ENCODE data around the gene S1PR1.
"Not testable (repeated sequence)": the region's sequence is repeated elsewhere in the genome, so short reads cannot be mapped to it uniquely, and the experiment has no call there.

The S1PR1 gene

DNA sequence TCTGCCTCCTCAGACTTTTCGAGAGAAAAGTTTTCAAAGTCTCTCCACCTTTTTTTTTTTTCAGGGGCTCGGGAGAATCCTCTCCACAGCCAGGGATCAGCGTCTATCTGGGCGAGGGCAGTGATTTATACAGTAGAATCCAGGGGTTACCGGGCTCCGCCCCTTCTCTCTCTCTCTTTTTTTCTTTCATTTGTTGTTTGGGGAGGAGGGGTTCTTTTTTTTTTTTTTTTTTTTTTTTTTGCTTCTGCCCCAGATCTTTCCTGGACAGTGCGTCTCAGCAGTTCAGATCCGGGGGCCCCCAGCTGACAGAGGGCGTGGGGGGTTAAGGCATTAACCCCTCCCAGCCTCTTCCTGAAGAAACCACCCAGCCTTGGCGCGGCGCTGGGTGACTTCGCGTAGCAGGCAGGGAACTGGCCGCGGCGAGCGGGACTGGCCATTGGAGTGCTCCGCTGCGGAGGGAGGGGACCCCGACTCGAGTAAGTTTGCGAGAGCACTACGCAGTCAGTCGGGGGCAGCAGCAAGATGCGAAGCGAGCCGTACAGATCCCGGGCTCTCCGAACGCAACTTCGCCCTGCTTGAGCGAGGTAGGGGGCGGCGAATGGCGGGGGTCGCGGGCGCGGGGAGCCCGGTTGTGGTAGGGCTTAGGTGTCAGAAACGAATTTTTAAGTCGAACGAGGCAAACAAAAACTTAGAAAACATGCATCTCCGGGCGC, at the start of gene S1PR1:
S1PR1 (plus strand) TSS at position 504 of the 713 bp plus-strand sequence. CDS start 1,966 bp downstream, outside the sequence.
- DNase-seq (ENCODE audit: low read depth): peak; percentile 37

GRCh38 chr1:101187297-101187696, 49.5 kb upstream of the S1PR1 start:
- DNase-seq (ENCODE audit: low read depth): no peak

- peak; percentile 56 for DNase-seq (ENCODE audit: low read depth)
Observed at GRCh38 chr1:101188331-101188730, 48.5 kb upstream of the S1PR1 start.

- DNase-seq (ENCODE audit: low read depth): not testable (repeated sequence)
Observed at GRCh38 chr1:101188968-101189367, 47.9 kb upstream of the S1PR1 start.

DNA sequence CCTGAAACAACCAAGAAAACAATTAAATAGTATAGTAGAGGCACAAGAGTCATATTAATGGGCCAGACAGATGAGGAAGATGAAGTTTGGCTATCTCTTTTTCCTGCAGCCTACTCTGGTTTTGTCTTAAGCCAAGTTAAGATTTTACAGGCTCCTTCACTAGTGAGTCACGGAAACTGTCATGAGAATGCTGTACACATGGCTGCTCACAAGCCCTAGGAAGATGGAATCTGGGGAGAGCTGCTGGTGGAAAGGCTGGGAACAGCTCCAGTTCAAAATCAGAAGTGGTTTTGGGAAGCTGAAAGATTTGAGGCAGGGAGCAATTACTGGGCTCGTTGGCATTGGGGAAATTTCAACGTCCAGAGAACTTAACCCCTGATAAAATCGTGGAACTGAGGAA, 46.4 kb upstream of the S1PR1 start:
- DNase-seq (ENCODE audit: low read depth): peak; percentile 48

GRCh38 chr1:101191049-101191448, 45.8 kb upstream of the S1PR1 start:
- DNase-seq (ENCODE audit: low read depth): no peak

DNA sequence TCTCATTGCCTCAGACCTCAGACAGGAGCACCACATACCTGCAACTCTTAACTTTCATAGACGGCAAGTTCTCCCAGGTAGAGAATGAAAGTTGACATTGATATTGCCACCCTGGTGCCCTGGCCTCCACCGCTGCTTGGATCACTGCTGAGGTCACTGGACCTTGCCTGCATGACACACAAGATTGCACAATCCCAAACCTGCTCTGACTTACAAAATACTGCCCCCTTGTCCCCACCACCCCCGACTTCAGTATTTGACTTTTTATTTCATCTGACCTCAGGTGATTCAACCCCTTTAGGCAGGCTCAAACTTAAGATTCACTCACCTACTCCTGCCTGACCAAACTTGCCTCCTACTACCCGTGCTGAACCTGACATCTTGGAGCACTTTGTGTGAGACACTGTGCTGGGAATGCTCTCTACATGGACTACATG, 43.1 kb upstream of the S1PR1 start:
- peak; percentile 19 for DNase-seq (ENCODE audit: low read depth)

DNA sequence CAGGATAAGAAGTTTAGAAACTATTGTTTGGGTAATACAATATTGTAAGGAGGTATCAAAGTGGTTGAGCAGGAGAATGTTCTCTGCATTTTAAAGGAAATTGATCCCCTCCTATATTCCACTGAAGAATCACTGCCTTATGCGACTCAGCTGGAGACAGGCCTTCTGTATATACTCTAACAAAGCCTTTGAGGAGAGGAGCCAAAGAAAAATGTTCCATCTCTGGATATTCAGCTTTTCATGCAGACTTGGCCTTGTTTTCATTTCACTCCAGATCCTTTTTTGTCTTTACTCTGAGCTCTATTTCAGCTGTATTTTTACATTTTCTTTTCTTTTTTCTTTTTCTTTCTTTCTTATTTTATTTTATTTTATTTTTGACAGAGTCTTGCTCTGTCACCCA, 42.1 kb upstream of the S1PR1 start:
- DNase-seq (ENCODE audit: low read depth): no peak

DNA sequence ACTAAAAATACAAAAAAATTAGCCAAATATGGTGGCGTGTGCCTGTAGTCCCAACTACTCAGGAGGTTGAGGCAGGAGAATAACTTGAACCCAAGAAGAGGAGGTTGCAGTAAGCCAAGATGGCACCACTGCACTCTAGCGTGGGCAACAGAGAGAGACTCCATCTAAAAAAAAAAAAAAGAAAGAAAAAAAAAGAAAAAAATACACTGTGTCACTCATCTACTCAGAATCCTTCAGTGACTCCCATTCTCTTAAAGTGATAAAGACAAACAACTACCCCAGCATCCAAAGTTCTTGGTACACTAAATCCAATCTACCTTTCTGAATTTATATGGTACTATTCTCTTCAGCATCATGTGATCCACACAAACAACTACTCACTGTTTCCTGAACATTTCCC, 40.2 kb upstream of the S1PR1 start:
- no peak for DNase-seq (ENCODE audit: low read depth)

GRCh38 chr1:101198842-101199636, 37.8 kb upstream of the S1PR1 start:
- DNase-seq (ENCODE audit: low read depth): no peak

DNA sequence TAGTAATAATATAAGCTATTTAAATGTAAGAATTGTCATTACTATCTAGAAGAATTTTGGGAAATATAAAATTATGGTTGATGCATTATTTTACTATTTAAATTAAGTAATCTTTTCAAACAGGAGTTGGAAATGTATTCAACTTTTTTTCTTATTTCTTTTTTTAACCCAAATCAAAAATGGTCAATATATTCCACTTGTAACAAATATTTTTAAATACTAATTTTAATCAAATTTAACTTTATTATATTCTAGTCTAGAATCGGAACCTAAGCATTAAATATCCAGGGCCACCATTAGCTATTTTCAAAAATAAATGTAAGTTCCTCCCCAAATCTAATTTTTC, 37.2 kb upstream of the S1PR1 start:
- no peak for DNase-seq (ENCODE audit: low read depth)

- peak; percentile 96 for DNase-seq (ENCODE audit: low read depth)
Observed at GRCh38 chr1:101200513-101200912, 36.3 kb upstream of the S1PR1 start.

DNA sequence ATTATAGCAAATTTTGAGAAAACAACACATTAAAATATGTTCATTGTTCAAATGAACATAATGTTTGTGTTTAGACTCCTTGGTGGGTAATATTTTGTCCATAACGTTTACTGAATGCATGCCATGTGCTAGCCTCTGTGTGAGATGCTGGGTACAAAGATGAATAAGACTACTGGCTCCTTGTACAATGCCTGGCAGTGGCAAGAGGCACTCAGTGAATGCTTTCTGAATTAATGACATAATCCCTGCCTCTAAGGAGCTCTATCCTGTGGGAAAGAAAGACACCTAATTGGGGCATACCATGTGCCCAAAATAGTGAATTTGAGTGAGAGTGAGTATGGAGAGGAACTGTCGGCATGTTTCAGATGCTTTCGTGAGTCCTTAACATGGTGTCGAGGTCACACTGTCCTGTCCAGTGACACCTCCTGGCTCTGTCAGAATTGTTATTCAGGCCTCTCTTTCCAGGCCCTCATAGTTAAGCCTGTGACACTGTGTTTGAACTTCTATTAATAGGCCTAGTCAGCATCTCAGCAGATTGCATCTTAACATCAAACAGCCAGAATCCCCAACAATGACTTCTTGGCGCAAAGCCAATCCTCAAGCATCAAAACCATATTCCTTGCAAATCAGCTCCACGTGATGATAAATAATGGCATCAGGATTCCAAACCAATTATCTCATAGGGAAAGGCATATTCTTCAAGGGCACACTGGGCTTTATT, 32.8 kb upstream of the S1PR1 start:
- DNase-seq (ENCODE audit: low read depth): peak; percentile 62

GRCh38 chr1:101205457-101205856, 31.4 kb upstream of the S1PR1 start:
- no peak for DNase-seq (ENCODE audit: low read depth)

- DNase-seq (ENCODE audit: low read depth): not testable (repeated sequence)
Observed at GRCh38 chr1:101206139-101206538, 30.7 kb upstream of the S1PR1 start.

- DNase-seq (ENCODE audit: low read depth): not testable (repeated sequence)
Observed at GRCh38 chr1:101207271-101207670, 29.5 kb upstream of the S1PR1 start.

- no peak for DNase-seq (ENCODE audit: low read depth)
Observed at GRCh38 chr1:101207891-101208290, 28.9 kb upstream of the S1PR1 start.

DNA sequence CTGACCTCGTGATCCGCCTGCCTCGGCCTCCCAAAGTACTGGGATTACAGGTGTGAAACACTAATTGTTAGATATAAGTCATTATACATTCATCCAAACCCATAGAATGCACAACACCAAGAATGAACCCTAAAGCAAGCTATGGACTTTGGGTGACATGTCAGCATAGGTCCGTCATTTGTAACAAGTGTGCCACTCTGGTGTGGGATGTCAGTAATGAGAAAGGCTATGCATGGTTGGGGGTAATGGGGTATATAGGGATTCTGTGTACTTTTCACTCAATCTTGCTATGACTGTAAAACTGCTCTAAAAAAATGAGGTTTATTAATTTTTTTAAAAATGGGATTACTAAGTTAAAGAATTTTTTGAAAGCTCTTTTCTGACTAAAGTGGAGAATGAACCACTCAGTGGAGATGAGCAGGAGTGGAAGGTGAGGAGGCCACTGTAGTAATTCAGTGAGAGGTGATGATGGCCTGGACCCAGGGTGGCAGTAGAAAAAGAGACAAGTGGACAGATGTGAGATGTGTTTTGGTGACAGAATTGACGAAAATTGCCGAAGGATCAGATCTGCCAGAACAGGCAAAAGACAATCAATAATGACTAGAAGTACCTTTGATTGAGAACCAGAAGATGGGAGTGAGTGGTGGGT, 21.3 kb upstream of the S1PR1 start:
- DNase-seq (ENCODE audit: low read depth): no peak

DNA sequence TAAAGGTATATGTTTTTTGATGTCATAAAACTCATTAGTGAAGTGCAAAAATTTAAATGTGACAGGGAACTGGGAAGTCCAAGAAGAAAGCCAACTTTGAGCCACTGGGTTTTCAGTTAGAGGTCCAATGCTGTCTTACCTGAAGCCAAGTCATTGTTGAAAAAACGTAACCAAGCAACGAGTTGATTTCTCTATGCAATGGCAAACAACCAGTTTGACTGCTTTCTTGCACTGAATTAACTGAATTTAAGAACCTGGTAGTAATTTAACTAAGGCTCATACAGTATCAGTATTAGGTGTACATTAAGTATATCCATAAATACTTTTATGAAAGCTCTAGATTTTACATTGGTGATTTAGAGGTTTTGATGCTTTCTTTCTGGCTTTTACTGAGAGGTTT, 20.2 kb upstream of the S1PR1 start:
- DNase-seq (ENCODE audit: low read depth): no peak

DNA sequence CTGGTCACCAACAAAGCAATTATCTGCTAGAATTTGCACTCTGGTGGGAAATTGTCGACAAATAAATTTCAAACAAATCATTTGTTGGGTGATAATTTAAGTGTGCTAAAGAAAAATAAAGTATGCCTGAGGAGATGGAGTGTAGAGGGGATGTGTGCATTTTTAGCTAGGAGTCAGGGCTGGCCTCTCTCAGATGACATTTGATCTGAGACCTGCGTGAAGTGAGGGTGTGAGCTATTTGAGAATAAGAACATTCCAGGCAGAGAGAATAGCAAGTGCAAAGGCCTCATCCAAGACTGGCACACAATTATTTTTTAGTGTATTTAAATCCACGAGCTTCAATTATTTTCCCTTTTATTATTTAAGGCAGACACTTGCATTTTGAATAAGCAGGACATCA, 19.7 kb upstream of the S1PR1 start:
- no peak for DNase-seq (ENCODE audit: low read depth)

DNA sequence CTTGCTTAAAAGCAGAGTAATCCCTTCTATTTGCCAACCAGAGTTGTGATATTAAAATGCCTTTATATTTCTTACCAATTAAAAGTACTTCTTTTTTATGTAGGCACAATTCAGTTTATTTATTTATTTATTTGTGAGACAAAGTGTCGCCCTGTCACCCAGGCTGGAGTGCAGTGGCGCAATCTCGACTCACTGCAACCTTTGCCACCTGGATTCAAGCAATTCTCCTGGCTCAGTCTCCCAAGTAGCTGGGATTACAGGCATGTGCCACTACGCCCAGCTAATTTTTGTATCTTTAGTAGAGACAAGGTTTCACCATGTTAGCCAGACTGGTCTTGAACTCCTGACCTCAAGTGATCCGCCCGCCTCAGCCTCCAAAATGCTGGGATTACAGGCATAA, 17.9 kb upstream of the S1PR1 start:
- DNase-seq (ENCODE audit: low read depth): not testable (repeated sequence)
